HG02588 (cell line): ENCODE results near the gene OTOA.
A peak's percentile ranks its signal among the peaks of the same experiment; 100 is the strongest.
"Not testable (repeated sequence)": the region's sequence is repeated elsewhere in the genome, so short reads cannot be mapped to it uniquely, and the experiment has no call there.

Experiments used
- ATAC-seq: cut with Tn5 transposase; IDR thresholded peaks from one replicate; pipeline ENCODE4 v1.9.1; 2021; ENCODE audit warnings: mild to moderate bottlenecking, moderate library complexity; ENCODE audit not compliant: unreplicated experiment

OTOA gene

GRCh38 chr16:21714369-21714618 lies 50.5 kb downstream of the OTOA start:
- not testable (repeated sequence) for ATAC-seq

- no peak for ATAC-seq
Observed at GRCh38 chr16:21717608-21718007, 53.8 kb downstream of the OTOA start.

GRCh38 chr16:21719283-21719682 lies 55.5 kb downstream of the OTOA start:
- ATAC-seq: no peak

- no peak for ATAC-seq
Observed at GRCh38 chr16:21720533-21720932, 56.8 kb downstream of the OTOA start.

- no peak for ATAC-seq
Observed at GRCh38 chr16:21722771-21723455, 59.1 kb downstream of the OTOA start.

GRCh38 chr16:21723532-21723931 lies 59.8 kb downstream of the OTOA start:
- no peak for ATAC-seq

GRCh38 chr16:21727344-21727743 lies 63.6 kb downstream of the OTOA start:
- ATAC-seq: no peak

GRCh38 chr16:21731233-21731632 lies 67.5 kb downstream of the OTOA start:
- ATAC-seq: not testable (repeated sequence)

GRCh38 chr16:21740637-21741036 lies 76.9 kb downstream of the OTOA start:
- not testable (repeated sequence) for ATAC-seq

- ATAC-seq: not testable (repeated sequence)
Observed at GRCh38 chr16:21756192-21757079, 92.7 kb downstream of the OTOA start.

- ATAC-seq: peak; percentile 73
Observed at GRCh38 chr16:21757080-21757671, 93.4 kb downstream of the OTOA start.

- not testable (repeated sequence) for ATAC-seq
Observed at GRCh38 chr16:21768280-21768679, 104.5 kb downstream of the OTOA start.

- not testable (repeated sequence) for ATAC-seq
Observed at GRCh38 chr16:21768810-21769209, 105.0 kb downstream of the OTOA start.

GRCh38 chr16:21769284-21769683 lies 105.5 kb downstream of the OTOA start:
- ATAC-seq: not testable (repeated sequence)

GRCh38 chr16:21770584-21770983 lies 106.8 kb downstream of the OTOA start:
- not testable (repeated sequence) for ATAC-seq

- ATAC-seq: not testable (repeated sequence)
Observed at GRCh38 chr16:21772547-21773206, 108.9 kb downstream of the OTOA start.

- ATAC-seq: not testable (repeated sequence)
Observed at GRCh38 chr16:21773207-21773553, 109.4 kb downstream of the OTOA start.

- ATAC-seq: not testable (repeated sequence)
Observed at GRCh38 chr16:21780525-21780924, 116.8 kb downstream of the OTOA start.

GRCh38 chr16:21790506-21790905 lies 126.7 kb downstream of the OTOA start:
- ATAC-seq: peak; percentile 68

GRCh38 chr16:21793310-21793709 lies 129.5 kb downstream of the OTOA start:
- ATAC-seq: not testable (repeated sequence)

- not testable (repeated sequence) for ATAC-seq
Observed at GRCh38 chr16:21798601-21799000, 134.8 kb downstream of the OTOA start.
